ENCODE data around the gene MYOF.

The MYOF gene

GRCh38 chr10:93498166-93498565 lies 16.0 kb upstream of the MYOF start:
- Histone ChIP-seq H3K9ac (ENCODE audit: low read length) (no peak overlapping the region), H3K4me1 (ENCODE audit: insufficient read depth, low read length) (peaks cover 5% of the 10 kb centered on the region), H3K4me3 (ENCODE audit: low read depth in 1 of 2, low read length in 2 of 2) (no peak overlapping the region), H3K27me3 (ENCODE audit: control insufficient read depth in 1 of 2, insufficient read depth in 2 of 2, low read length in 2 of 2) (no peaks in the 10 kb centered on the region), H3K9me3 (ENCODE audit: low read length) (no peaks in the 10 kb centered on the region), H3K36me3 (ENCODE audit: insufficient read depth, low read length) (no peaks in the 10 kb centered on the region), H3K27ac (ENCODE audit: low read depth, low read length) (no peak overlapping the region)

DNA sequence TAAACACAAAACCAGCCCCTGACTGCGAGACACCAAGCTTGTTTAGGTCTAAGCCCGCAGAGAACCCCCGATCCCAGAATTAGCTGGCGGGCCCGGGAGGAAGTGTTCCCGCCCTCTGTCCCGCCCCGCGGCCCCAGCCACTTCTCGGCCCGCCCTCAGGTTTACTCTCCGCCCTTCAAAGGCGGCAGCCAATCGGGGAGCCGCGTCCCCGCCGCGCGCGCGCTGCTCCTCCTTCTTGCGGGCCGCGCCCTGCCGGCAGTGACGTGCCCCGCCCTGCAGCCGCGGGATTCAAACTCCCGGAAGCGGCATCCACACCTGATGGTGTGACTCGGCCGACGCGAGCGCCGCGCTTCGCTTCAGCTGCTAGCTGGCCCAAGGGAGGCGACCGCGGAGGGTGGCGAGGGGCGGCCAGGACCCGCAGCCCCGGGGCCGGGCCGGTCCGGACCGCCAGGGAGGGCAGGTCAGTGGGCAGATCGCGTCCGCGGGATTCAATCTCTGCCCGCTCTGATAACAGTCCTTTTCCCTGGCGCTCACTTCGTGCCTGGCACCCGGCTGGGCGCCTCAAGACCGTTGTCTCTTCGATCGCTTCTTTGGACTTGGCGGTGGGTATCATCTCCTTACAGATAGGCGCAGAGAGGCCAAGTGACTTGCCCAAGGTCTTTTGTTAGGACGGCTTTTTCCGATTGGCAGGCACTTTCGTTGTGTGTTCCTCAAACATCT lies 14.3 kb upstream of the MYOF start, which contains the start of gene CEP55:
TSS of gene CEP55 (plus strand) at position 291 of the 720 bp plus-strand sequence. CDS start 3,440 bp downstream, outside the sequence.
- Histone ChIP-seq H3K9me3 (ENCODE audit: low read length) (no peaks in the 10 kb centered on the region), H3K27me3 (ENCODE audit: control insufficient read depth in 1 of 2, insufficient read depth in 2 of 2, low read length in 2 of 2) (no peaks in the 10 kb centered on the region), H3K4me3 (ENCODE audit: low read depth in 1 of 2, low read length in 2 of 2) (peak within 1 kb of the TSS; percentile 59 to 91), H3K27ac (ENCODE audit: low read depth, low read length) (peak within 1 kb of the TSS; percentile 14), H3K4me1 (ENCODE audit: insufficient read depth, low read length) (peaks cover 5% of the 10 kb centered on the region), H3K36me3 (ENCODE audit: insufficient read depth, low read length) (no peaks in the 10 kb centered on the region), H3K9ac (ENCODE audit: low read length) (no peak within 1 kb of the TSS)

DNA sequence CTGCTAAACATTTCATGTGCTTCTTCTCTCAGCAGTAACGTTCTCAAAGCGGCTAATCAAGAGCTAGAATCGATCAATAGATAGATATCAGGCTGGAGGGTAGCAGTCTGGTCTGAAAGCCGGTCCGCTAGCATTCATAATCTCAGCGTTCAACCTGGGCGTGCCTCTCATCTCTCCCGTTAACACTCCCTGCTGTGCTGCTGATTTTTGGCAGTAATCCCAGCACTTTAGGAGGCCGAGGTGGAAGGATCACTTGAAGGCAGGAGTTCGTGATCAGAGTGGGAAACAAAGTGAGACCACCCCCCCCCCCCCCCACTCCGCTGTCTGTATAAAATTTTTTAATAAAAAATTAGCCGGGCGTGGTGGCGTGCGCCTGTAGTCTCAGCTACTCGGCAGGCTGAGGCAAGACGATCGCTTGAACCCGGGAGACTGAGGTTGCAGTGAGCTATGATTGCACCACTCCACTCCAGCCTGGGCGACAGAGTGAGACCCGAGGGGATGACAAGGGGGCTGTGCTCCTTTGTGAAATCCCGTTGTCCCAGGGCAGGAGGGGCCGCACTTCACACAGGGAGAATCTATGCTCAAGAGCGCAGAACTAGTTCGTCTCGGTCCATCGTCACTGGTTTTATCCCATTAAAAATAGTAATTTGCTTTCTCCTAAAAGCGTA lies 13.7 kb upstream of the MYOF start:
- Histone ChIP-seq H3K4me3 (ENCODE audit: low read depth in 1 of 2, low read length in 2 of 2) (peak overlapping the region; percentile 59 to 91), H3K27me3 (ENCODE audit: control insufficient read depth in 1 of 2, insufficient read depth in 2 of 2, low read length in 2 of 2) (no peaks in the 10 kb centered on the region), H3K27ac (ENCODE audit: low read depth, low read length) (peak overlapping the region; percentile 14), H3K9ac (ENCODE audit: low read length) (no peak overlapping the region), H3K36me3 (ENCODE audit: insufficient read depth, low read length) (no peaks in the 10 kb centered on the region), H3K9me3 (ENCODE audit: low read length) (no peaks in the 10 kb centered on the region), H3K4me1 (ENCODE audit: insufficient read depth, low read length) (peaks cover 5% of the 10 kb centered on the region)

DNA sequence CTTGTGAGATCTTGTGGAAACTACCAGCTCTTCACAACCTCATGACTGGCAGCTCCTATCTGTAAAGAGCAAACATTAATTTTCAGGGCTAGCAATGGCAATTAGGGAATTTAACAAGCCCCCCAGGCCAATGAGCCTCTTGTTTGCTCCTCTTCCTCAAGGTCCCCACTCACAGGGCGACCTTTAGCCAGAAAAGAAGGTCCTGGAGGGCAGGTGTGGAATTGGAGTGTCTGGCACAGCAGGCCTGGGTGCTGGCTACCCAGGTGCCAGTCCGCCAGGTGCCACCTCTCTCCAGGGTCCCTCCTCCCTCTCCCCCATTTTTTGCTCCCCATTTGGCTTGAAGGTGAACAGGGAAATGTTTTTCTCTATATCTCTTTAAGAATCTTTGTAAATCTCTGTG lies 12.4 kb upstream of the MYOF start:
- Histone ChIP-seq H3K4me1 (ENCODE audit: insufficient read depth, low read length) (peaks cover 5% of the 10 kb centered on the region), H3K9ac (ENCODE audit: low read length) (no peak overlapping the region), H3K27me3 (ENCODE audit: control insufficient read depth in 1 of 2, insufficient read depth in 2 of 2, low read length in 2 of 2) (no peaks in the 10 kb centered on the region), H3K27ac (ENCODE audit: low read depth, low read length) (no peak overlapping the region), H3K36me3 (ENCODE audit: insufficient read depth, low read length) (no peaks in the 10 kb centered on the region), H3K4me3 (ENCODE audit: low read depth in 1 of 2, low read length in 2 of 2) (no peak overlapping the region), H3K9me3 (ENCODE audit: low read length) (no peaks in the 10 kb centered on the region)

DNA sequence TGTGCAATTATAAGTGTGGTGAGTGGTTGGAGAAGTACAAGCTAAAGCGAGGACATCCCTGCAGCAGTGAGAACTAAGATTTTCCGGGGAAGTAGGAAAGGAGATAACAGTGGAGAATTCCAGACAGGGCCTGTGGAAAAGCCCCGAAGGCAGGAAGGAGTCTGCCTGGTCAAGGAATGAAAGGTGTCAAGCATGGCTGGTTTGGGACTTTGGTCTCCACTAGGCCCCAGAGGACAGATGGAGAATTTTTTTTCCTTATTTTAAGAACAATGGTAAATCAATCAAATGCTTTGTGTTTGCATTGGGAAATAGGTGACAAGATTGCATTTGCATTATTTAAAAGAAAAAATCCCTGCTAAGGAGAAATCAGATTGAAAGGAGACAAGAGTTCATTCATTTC lies 11.0 kb upstream of the MYOF start:
- Histone ChIP-seq H3K9ac (ENCODE audit: low read length) (no peak overlapping the region), H3K27me3 (ENCODE audit: control insufficient read depth in 1 of 2, insufficient read depth in 2 of 2, low read length in 2 of 2) (no peaks in the 10 kb centered on the region), H3K4me1 (ENCODE audit: insufficient read depth, low read length) (peaks cover 5% of the 10 kb centered on the region), H3K36me3 (ENCODE audit: insufficient read depth, low read length) (no peaks in the 10 kb centered on the region), H3K9me3 (ENCODE audit: low read length) (no peaks in the 10 kb centered on the region), H3K27ac (ENCODE audit: low read depth, low read length) (no peak overlapping the region), H3K4me3 (ENCODE audit: low read depth in 1 of 2, low read length in 2 of 2) (no peak overlapping the region)

DNA sequence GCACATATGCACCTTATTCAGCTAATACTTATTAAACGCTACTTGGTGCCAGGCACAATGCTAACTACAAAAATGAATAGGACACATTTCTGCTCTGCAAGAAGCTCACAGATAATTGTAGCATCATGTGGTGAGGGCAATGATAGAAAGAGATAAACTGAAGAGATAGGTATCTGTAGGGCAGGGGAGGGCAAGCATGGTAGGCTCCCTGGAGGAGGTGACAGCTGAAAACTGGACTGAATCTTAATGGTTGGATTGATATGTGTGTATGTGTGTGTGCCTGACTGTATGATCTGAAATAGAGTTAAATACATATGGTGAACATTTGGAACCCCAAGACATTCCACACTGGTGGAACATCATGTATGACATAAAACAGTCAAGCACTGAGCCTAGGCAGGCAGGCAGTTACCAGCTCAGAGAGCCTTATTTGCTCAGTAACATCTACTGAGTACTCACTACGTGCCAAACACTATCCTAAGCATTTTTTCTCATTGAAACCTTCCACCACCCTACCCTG lies 9.5 kb upstream of the MYOF start:
- no peaks in the 10 kb centered on the region for H3K9me3 ChIP-seq (ENCODE audit: low read length)
- H3K36me3 ChIP-seq (ENCODE audit: insufficient read depth, low read length): no peaks in the 10 kb centered on the region
- H3K4me3 ChIP-seq (ENCODE audit: low read depth in 1 of 2, low read length in 2 of 2): no peak overlapping the region
- no peak overlapping the region for H3K27ac ChIP-seq (ENCODE audit: low read depth, low read length)
- peaks cover 5% of the 10 kb centered on the region for H3K4me1 ChIP-seq (ENCODE audit: insufficient read depth, low read length)
- H3K9ac ChIP-seq (ENCODE audit: low read length): no peak overlapping the region
- no peaks in the 10 kb centered on the region for H3K27me3 ChIP-seq (ENCODE audit: control insufficient read depth in 1 of 2, insufficient read depth in 2 of 2, low read length in 2 of 2)

DNA sequence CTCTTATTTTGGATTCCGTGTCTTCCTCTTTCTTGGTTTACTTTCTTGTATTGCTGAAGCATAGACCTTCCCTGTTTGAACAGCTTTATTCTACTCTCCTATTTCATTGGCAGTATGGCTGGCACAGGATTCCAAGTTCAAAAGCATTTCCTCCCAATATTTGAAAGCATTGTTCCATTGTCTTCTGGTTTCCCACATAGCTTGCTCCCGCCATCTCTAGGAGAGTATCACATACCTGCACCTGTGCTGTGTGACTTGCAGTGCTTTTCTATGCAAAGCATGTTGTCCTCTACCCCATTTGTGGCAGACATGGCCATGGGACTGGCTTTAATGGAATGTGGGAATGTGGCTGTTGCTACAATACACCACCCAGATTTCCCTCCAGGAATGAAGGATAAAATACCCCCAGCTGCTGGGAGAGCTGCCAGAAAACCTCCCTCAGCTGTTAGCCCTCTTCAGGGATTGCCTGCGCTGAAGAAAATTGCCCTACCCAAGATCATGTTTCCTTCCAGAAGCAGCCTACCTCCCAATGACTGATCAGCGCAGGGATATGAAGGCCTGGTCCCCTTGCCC lies 6.9 kb upstream of the MYOF start:
- no peaks in the 10 kb centered on the region for H3K4me1 ChIP-seq (ENCODE audit: insufficient read depth, low read length)
- H3K27me3 ChIP-seq (ENCODE audit: control insufficient read depth in 1 of 2, insufficient read depth in 2 of 2, low read length in 2 of 2): no peaks in the 10 kb centered on the region
- no peak overlapping the region for H3K4me3 ChIP-seq (ENCODE audit: low read depth in 1 of 2, low read length in 2 of 2)
- no peaks in the 10 kb centered on the region for H3K36me3 ChIP-seq (ENCODE audit: insufficient read depth, low read length)
- H3K9me3 ChIP-seq (ENCODE audit: low read length): no peaks in the 10 kb centered on the region
- no peak overlapping the region for H3K27ac ChIP-seq (ENCODE audit: low read depth, low read length)
- H3K9ac ChIP-seq (ENCODE audit: low read length): no peak overlapping the region

GRCh38 chr10:93485690-93486089 lies 3.6 kb upstream of the MYOF start:
- H3K27me3 ChIP-seq (ENCODE audit: control insufficient read depth in 1 of 2, insufficient read depth in 2 of 2, low read length in 2 of 2): no peaks in the 10 kb centered on the region
- H3K4me3 ChIP-seq (ENCODE audit: low read depth in 1 of 2, low read length in 2 of 2): no peak overlapping the region
- H3K4me1 ChIP-seq (ENCODE audit: insufficient read depth, low read length): no peaks in the 10 kb centered on the region
- H3K27ac ChIP-seq (ENCODE audit: low read depth, low read length): no peak overlapping the region
- H3K9ac ChIP-seq (ENCODE audit: low read length): no peak overlapping the region
- no peaks in the 10 kb centered on the region for H3K36me3 ChIP-seq (ENCODE audit: insufficient read depth, low read length)
- H3K9me3 ChIP-seq (ENCODE audit: low read length): no peaks in the 10 kb centered on the region

DNA sequence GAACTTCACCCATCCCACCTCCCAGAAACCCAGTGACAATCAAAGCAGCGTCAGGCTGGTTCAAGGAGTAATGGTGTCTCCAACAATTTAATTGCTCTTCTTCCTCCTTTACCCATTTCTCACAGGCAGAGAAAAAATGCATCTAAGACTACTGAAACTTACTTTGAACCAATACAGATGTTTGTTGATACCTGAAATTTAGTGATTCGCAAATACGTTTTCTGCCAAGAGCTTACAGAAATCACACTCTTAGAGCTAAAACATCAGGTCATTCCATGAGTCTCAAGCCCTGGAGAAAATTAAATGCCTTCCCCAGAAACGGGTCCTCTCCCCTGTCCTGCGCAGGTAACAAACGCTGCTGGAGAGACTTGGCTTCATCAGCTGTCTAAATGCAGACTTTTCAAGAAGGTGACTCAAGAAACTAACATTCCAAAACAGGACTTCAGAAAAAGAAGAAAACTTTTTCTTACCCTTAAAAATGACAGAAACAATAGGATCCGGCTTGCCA lies 443 bp downstream of the MYOF start:
- H3K36me3 ChIP-seq (ENCODE audit: insufficient read depth, low read length): no peaks in the 10 kb centered on the region
- H3K9ac ChIP-seq (ENCODE audit: low read length): peak overlapping the region; percentile 97
- peak overlapping the region; percentile 87 for H3K27ac ChIP-seq (ENCODE audit: low read depth, low read length)

GRCh38 chr10:93478873-93479272 lies 3.3 kb downstream of the MYOF start:
- peak overlapping the region in 1 of 2 donors; percentile 46 for H3K4me3 ChIP-seq (ENCODE audit: low read depth in 1 of 2, low read length in 2 of 2)
- H3K9ac ChIP-seq (ENCODE audit: low read length): peak overlapping the region; percentile 9
- H3K4me1 ChIP-seq (ENCODE audit: insufficient read depth, low read length): peaks cover 39% of the 10 kb centered on the region
- no peaks in the 10 kb centered on the region for H3K36me3 ChIP-seq (ENCODE audit: insufficient read depth, low read length)
- no peaks in the 10 kb centered on the region for H3K9me3 ChIP-seq (ENCODE audit: low read length)
- H3K27ac ChIP-seq (ENCODE audit: low read depth, low read length): no peak overlapping the region
- H3K27me3 ChIP-seq (ENCODE audit: control insufficient read depth in 1 of 2, insufficient read depth in 2 of 2, low read length in 2 of 2): no peaks in the 10 kb centered on the region

More for the DNA sequence above, 443 bp downstream of the MYOF start:
- Histone ChIP-seq H3K4me1 (ENCODE audit: insufficient read depth, low read length) (peaks cover 19% of the 10 kb centered on the region), H3K27me3 (ENCODE audit: control insufficient read depth in 1 of 2, insufficient read depth in 2 of 2, low read length in 2 of 2) (no peaks in the 10 kb centered on the region), H3K9me3 (ENCODE audit: low read length) (no peaks in the 10 kb centered on the region), H3K4me3 (ENCODE audit: low read depth in 1 of 2, low read length in 2 of 2) (peak overlapping the region; percentile 69 to 94)

GRCh38 chr10:93476756-93477155 lies 5.4 kb downstream of the MYOF start:
- peaks cover 58% of the 10 kb centered on the region for H3K4me1 ChIP-seq (ENCODE audit: insufficient read depth, low read length)
- no peaks in the 10 kb centered on the region for H3K27me3 ChIP-seq (ENCODE audit: control insufficient read depth in 1 of 2, insufficient read depth in 2 of 2, low read length in 2 of 2)
- H3K4me3 ChIP-seq (ENCODE audit: low read depth in 1 of 2, low read length in 2 of 2): no peak overlapping the region
- H3K36me3 ChIP-seq (ENCODE audit: insufficient read depth, low read length): no peaks in the 10 kb centered on the region
- H3K9me3 ChIP-seq (ENCODE audit: low read length): no peaks in the 10 kb centered on the region
- H3K27ac ChIP-seq (ENCODE audit: low read depth, low read length): no peak overlapping the region
- H3K9ac ChIP-seq (ENCODE audit: low read length): no peak overlapping the region
